IPS-18c (cell line): ENCODE measurements around the gene ENTR1.

Experiments
- H3K4me3 ChIP-seq: 2 replicates; pipeline ENCODE4 v1.7.0; 2013; ENCODE audit warnings: low read depth, mild to moderate bottlenecking, low read length, moderate library complexity; ENCODE audit not compliant: insufficient read depth
- H3K9me3 ChIP-seq: one replicate; pipeline ENCODE4 v1.6.1; 2013; ENCODE audit warnings: mild to moderate bottlenecking, low read length, moderate library complexity; ENCODE audit not compliant: control insufficient read depth, insufficient read depth

ENTR1 gene

DNA sequence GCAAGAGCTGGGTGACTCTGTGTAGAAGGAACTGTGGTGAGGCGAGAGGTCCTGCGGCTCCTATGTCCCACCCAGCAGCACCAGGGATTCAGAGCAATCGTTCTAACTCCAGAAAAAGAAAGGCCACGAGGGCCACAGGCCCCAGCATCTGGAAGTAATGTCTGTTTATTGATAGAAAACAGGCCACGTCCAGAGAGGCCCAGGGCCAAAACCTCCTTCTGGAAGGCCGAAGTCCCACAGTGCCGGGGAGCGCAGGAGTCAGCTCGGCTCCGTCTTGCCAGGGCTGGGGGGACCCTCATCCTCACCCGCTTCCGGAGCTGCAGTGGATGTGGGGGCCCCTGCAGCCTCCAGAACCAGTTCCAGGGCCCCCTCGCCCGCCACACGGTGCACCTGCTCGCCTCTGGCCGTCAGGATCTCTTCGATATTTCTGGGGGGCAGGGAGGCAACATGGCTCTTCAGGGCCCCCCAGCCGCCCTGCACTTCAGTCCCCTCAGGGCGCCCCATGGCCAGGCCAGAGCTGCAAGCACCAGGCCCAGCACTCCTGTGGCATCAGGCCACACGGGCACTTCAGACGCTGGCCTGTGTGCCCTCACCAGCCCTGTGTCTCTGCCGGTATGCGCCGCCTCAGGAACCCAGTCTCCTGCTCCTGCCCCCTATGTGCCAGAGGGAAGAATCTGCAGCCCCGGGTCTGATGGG, 48.5 kb downstream of the ENTR1 start:
- no peak overlapping the region for H3K4me3 ChIP-seq

DNA sequence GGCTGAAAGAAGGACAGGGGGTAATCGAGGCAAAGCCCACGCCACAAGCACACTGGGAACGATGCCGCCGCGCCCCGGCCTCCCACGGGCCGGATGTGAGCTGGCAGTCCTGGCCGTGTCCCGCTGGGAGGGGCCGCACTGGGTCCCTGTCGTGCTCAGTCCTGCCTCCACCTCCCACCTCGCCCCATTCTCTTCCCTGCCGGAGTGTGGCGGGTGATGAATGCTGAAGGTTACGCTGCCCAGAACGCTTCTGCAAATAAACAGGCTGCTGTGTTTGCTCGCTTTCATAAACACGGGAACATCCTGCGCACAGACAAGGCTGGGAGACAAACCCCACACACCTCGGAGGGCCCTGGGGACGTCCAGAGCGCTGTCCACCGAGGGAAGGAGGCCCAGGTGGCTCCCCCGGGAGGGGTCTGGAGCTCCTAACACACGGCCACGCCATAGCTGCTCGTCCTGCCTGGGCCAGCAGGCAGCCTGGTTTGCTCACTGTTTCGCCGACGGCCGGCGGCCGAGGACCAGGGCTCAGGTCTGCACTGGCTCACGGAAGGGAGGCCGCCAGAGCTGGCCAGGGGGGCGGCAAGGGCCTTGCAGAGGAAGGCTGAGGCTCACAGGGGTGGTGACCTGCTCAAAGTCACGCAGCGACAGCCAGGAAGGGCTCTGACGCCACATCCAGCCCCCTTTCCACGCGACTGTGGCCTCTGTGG, 49.2 kb downstream of the ENTR1 start:
- H3K4me3 ChIP-seq, result no peak overlapping the region
- H3K9me3 ChIP-seq, result no peaks in the 10 kb centered on the region

More for the DNA sequence above, 48.5 kb downstream of the ENTR1 start:
- no peaks in the 10 kb centered on the region for H3K9me3 ChIP-seq

DNA sequence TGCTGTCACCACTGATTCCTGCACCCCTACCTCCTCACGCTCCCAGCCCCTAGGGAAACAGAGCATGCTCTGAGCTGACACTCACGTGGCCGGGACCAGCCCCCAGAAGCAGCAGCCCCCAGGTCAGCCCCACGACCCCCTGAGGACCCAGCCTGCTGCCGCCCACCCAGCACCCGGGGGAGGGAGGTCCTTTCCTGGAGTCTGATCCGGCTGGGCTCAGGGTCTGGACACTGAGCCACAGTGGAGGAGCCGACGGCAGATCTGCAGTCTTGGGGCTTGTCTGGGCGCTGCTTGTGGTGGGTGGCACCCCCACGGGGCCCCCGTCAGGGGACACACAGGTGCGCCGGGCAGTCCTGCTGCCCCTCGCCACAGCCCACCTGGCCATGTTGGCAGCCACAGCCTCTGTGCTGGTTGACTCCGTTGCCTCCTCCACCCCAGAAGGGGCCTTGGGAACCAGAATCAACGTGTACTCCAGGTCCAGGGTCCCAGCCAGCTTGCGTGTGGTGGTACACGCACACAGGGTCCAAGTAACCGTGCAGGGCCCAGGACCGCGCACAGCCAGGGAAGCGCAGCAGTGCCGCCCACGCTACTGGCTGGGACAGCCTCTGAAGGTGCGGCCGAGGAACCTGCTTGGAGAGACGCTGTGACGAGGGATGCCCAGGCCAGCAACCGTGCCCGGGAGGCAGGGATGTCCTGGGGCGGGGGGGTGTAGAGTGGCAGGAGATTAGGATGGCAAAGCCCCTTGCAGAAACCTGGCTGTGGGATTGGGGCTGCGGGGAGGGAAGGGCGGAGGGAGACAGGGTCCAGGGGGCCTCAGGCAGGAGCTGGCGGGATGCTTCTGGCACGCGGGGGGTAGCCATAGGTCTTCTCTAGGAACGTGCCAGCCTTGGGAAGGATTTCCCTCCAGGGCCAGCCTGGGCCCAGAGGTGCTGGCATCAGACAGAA, 50.4 kb downstream of the ENTR1 start:
- Histone ChIP-seq H3K4me3 (no peak overlapping the region), H3K9me3 (no peaks in the 10 kb centered on the region)

DNA sequence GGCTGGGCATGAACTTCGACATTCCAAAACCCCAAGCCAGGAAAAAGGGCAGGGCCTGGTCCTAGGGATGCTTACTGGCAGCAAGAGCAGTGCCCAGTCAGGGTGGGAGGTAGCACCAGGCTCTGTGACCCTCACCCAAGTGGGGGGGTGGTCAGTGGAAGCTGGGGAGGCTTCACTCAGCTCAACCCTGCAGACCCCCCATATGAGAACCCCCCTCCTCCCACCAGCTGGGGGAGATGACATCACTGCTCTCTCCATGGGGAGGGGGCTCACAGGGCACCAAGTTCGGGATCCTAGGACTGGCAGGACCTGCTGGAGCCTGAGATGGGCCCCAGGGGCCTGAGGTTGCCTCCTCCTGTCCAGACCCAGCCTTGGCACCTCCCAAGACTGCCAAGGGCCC, 51.5 kb downstream of the ENTR1 start:
- Histone ChIP-seq H3K9me3 (no peaks in the 10 kb centered on the region), H3K4me3 (no peak overlapping the region)

DNA sequence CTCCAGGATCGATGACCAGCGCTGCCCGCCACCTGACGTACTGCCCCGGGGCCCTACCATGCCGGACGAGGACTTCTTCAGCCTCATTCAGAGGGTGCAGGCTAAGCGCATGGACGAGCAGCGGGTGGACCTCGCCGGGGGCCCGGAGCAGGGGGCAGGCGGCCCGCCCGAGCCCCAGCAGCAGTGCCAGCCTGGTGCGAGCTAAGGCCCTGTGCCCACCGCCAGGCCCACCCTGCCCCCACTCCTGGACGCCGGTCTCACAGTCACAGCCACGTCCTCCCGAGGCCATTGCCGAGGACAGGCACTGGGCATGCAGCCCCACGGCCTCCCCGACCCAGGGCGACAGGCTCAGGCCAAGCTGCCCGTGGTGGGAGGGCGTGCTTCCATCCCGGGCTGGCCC, 52.4 kb downstream of the ENTR1 start:
- Histone ChIP-seq H3K4me3 (no peak overlapping the region), H3K9me3 (no peaks in the 10 kb centered on the region)

DNA sequence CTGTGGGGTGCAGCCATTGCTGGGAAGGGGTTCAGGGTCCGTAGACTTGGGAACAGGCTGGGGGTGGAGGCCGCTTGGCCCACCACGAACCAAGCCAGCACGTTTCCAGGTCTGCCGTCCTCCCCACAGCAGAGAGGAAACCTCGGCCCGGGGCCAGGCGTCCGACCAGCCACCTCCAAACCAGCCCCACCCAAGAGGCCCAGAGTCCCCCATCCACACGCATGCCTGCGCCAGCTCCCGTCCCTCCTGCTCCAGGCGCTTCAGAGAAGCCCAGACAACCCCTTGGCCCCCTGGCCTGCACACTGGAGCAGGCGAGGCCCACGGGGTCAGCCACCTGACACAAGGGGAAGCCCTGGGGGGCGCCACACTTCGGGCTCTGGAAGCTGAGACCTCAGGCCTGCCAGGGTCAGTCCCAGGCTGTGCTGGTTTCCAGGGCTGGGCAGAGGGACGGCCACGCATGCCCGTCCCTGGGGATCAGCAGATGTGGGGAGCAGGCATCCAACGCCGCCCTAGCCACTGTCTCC, 53.1 kb downstream of the ENTR1 start:
- Histone ChIP-seq H3K9me3 (no peaks in the 10 kb centered on the region), H3K4me3 (no peak overlapping the region)

DNA sequence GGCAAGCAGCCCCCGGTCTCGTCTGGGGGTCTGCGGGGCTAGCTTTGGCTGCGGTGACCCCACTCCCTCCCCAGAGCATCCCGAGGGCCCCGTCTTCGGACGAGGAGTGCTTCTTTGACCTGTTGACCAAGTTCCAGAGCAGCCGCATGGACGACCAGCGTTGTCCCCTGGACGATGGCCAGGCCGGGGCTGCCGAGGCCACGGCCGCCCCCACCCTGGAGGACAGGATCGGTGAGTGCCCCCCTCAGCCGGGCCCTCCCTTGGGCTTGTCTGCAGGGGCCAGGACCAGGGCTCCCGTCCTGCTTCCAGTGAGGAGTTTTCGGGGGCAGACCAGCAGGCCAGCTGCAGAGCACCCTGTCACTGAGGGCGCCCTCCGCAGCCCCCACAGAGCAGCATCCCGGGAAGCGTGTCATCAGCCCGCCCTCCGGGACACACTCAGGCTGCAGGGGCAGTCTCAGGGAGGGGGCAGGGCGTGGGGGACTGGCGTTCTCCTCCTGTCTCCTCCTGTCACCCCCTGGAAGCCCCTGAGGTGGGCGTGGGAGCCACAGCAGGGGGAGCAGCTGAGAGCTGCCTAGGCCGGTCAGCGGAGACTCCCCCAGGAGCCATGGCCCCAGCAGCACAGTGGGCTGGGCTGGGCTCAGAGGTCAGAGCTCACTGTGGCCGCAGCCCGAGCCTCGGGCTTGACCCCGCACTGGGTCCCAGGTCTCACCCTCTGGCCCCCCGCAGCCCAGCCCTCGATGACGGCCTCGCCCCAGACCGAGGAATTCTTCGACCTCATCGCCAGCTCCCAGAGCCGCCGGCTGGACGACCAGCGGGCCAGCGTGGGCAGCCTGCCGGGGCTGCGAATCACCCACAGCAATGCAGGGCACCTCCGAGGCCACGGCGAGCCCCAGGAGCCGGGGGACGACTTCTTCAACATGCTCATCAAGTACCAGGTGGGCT, 54.5 kb downstream of the ENTR1 start:
- Histone ChIP-seq H3K9me3 (no peaks in the 10 kb centered on the region), H3K4me3 (no peak overlapping the region)

DNA sequence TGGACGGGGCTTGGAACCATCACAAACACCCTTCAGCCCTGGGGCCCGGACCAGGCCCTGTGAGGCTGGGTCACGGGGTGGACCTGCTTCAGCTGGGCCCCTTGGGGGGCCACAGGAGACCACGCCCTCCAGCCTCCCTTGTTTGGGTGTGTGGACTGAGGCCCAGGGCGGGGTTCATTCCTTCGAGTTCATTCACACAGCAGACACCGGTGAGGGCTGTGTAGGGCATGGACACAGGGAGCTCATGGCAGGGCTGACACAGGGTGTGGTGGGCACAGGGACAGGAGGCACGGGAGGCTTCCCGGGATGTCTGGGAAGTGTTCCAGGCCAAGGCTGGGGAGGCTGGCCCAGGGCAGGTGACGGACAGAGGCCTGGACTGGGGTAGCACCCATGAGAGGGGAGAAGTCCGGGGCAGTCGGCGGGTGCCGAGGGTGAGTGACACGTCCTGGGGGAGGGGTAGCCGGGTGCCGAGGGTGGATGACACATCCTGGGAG, 55.8 kb downstream of the ENTR1 start:
- Histone ChIP-seq H3K4me3 (no peak overlapping the region), H3K9me3 (no peaks in the 10 kb centered on the region)

DNA sequence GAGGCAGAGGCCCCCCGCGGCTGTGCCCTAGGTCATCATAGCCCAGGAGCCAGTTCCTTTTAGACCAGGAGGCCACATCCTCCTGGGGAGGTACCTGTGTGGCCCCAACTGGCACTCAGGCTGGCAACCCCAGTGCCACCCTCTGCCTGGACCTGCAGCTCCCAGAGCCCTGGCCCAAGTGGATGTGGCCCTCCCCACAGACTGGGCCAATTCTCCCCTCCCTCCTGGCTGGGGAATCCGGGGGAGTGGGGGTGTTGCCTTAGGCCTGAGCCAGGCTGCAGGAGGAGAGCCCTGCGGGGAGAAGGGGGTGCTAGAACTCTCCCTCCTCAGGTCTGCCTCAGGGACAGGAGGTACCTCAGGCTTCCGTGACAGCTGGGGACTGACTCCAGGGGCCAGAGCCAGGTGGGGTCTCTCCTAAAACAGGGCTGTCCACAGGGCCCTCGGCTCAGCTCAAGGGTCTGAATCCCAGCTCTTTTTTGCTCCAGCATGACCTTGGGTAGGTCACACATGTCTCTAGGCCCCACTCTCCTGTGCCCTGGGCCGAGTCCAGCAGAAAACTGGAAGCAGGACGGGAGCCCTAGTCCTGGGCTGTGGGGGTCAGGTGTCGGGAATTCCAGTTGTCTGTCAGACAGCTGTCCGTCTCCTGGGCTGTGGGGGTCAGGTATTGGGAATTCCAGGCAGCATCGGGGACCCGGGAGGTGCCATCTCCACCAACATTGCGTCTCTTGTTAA, 56.5 kb downstream of the ENTR1 start:
- no peak overlapping the region for H3K4me3 ChIP-seq
- no peaks in the 10 kb centered on the region for H3K9me3 ChIP-seq

DNA sequence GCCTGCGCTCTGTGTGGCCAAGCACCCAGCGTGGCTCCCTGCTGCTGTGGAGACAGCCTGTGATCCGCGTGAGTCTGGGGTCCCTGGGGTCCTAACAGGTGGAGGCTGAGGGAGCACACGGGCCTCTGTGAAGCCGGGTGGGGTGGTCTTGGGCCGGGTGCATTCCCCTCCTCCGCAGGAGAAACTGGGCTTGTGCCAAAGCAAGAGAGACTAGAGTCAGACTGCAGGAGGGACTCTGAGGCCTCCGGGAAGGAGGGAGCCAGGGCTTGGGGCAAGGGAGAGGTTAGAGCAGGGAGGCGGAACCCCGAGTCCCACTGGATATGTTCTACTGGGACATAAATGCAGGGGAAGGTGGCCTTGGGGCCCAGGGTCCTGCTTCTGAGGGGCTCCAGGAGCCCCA, 57.3 kb downstream of the ENTR1 start:
- Histone ChIP-seq H3K4me3 (no peak overlapping the region), H3K9me3 (no peaks in the 10 kb centered on the region)

DNA sequence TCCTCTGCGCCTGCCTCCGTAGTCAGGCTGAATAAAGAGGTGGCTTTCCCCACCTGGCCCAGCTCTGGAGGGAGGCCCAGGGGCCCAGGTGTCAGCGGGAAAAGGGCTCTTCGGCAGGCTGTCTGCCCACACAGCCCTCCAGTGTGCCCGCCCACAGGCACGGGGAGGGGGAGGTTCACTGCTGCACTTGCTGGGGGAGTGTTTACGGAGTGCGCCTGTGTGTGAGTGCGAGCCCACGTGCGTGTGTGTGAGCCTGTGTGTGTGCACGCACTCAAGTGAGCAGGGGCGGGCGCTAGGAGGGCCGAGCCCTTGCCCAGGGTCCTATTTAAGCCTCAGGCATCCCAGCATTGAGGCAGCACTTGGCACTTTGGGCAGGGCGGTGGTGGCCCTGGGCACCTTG, 57.7 kb downstream of the ENTR1 start:
- Histone ChIP-seq H3K9me3 (no peaks in the 10 kb centered on the region), H3K4me3 (no peak overlapping the region)
